ENCODE data around the gene SH3RF3.

Gene SH3RF3

DNA sequence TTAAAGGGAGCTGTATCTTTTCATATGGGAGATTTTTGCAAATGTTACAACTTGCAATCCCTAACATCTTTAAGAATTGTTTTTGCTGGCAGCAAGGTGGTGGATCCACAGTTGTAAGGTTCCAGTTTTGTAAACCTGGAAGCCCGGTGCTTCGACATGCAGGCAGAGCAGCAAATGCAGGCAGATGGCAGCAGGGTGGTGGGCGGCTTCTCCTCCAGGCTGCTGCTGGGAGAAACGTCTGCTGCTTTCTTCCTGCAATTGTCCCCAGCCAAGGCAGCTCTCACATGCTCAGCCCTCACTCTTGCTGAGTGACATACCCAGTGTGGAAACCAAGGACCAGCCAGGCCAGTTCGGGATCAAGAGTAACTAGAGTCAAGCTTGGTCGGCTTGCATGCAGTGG lies 318.8 kb downstream of the SH3RF3 start:
- Histone ChIP-seq H3K23ac (ENCODE audit: low read length) (no peak overlapping the region), H3K9ac (ENCODE audit: low read length) (no peak overlapping the region), H2BK15ac (replicated peaks; ENCODE audit: low read depth) (no peak overlapping the region), H3K4me3 (ENCODE audit: low read length) (no peak overlapping the region), H3K56ac (ENCODE audit: low read length) (no peak overlapping the region), H2AK5ac (ENCODE audit: low read length) (no peak overlapping the region), H3K27ac (ENCODE audit: low read depth, low read length) (no peak overlapping the region), H3K4me1 (ENCODE audit: control insufficient read depth, low read depth, low read length) (no peaks in the 10 kb centered on the region), H3K27me3 (ENCODE audit: insufficient read depth, low read length, poor library complexity) (no peaks in the 10 kb centered on the region), H2BK5ac (ENCODE audit: low read length) (no peak overlapping the region), H4K5ac (ENCODE audit: low read length) (no peak overlapping the region), H3K36me3 (ENCODE audit: control insufficient read depth, insufficient read depth, low read length) (no peaks in the 10 kb centered on the region), H3K79me1 (ENCODE audit: low read length) (no peaks in the 10 kb centered on the region), H2BK120ac (ENCODE audit: low read depth, low read length) (no peak overlapping the region), H3K18ac (ENCODE audit: low read length) (no peak overlapping the region), H3K4me2 (ENCODE audit: low read length) (no peak overlapping the region), H4K8ac (ENCODE audit: low read depth, low read length) (no peak overlapping the region), H3K4ac (ENCODE audit: low read depth, low read length) (no peak overlapping the region), H3K79me2 (ENCODE audit: control insufficient read depth, insufficient read depth, low read length) (no peaks in the 10 kb centered on the region)
- WGBS (ENCODE audit: extremely low coverage, insufficient coverage, low lambda C conversion rate): no CpG with 5 or more reads among the region's 6 CpGs
- DNase-seq: no peak

DNA sequence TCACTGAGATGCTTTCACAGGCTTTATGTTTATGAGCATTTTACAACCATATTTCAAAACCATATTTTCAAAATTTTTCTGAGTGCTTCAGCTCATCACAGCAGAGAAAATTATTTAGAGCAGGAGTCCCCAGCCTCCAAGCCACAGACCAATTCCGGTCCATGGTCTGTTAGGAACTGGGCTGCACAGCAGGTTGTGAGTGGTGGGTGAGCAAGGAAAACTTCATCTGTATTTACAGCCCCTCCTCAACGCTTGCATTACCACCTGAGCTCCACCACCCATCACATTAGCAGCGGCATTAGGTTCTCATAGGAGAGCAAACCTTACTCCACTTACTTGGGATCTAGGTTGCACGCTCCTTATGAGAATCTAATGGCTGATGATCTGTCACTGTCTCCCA lies 319.2 kb downstream of the SH3RF3 start:
- Histone ChIP-seq H3K27ac (ENCODE audit: low read depth, low read length) (no peak overlapping the region), H4K5ac (ENCODE audit: low read length) (no peak overlapping the region), H3K56ac (ENCODE audit: low read length) (no peak overlapping the region), H3K23ac (ENCODE audit: low read length) (no peak overlapping the region), H2AK5ac (ENCODE audit: low read length) (no peak overlapping the region), H3K4ac (ENCODE audit: low read depth, low read length) (no peak overlapping the region), H4K8ac (ENCODE audit: low read depth, low read length) (no peak overlapping the region), H3K4me2 (ENCODE audit: low read length) (no peak overlapping the region), H3K36me3 (ENCODE audit: control insufficient read depth, insufficient read depth, low read length) (no peaks in the 10 kb centered on the region), H2BK5ac (ENCODE audit: low read length) (no peak overlapping the region), H3K4me1 (ENCODE audit: control insufficient read depth, low read depth, low read length) (no peaks in the 10 kb centered on the region), H3K79me2 (ENCODE audit: control insufficient read depth, insufficient read depth, low read length) (no peaks in the 10 kb centered on the region), H2BK15ac (replicated peaks; ENCODE audit: low read depth) (no peak overlapping the region), H3K9ac (ENCODE audit: low read length) (no peak overlapping the region), H3K79me1 (ENCODE audit: low read length) (no peaks in the 10 kb centered on the region), H3K18ac (ENCODE audit: low read length) (no peak overlapping the region), H3K4me3 (ENCODE audit: low read length) (no peak overlapping the region), H2BK120ac (ENCODE audit: low read depth, low read length) (no peak overlapping the region), H3K27me3 (ENCODE audit: insufficient read depth, low read length, poor library complexity) (no peaks in the 10 kb centered on the region)
- no CpG with 5 or more reads among the region's 4 CpGs for WGBS (ENCODE audit: extremely low coverage, insufficient coverage, low lambda C conversion rate)
- DNase-seq: no peak

DNA sequence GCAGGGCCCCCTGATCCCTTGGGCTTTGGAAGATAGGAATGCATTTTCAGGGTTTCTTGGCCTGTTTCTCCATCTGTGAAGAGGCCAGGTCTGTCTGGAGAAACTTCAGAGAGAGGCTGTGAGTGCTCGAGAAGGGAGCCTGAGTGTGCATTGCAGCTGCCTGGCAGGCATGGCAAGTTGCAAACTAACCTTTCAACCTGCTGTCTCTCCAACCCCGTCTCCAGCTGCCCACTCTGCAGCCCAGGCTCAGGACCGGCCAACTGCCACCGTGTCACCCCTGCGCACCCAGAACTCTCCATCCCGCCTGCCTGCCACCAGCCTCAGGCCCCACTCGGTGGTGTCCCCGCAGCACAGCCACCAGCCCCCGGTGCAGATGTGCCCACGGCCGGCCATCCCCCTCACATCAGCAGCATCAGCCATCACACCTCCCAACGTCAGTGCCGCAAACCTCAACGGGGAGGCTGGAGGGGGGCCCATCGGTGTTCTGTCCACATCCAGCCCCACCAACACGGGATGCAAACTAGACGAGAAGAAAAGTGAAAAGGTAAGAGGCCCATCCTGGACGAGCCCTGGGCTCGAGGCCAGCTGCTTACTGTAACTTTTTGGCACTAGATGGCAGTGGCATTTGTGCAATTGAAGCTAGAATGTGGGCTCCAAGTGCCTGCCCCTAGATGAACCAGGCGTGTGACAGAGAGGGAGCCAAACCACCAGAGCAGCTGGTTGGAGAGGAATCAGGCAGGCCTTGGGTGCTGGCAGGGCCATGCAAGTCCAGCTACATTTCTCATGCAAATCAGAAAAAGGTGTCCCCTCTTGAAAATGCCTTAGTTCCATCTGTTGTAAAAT lies 320.2 kb downstream of the SH3RF3 start:
- Histone ChIP-seq H3K4me1 (ENCODE audit: control insufficient read depth, low read depth, low read length) (no peaks in the 10 kb centered on the region), H3K9ac (ENCODE audit: low read length) (no peak overlapping the region), H3K4ac (ENCODE audit: low read depth, low read length) (no peak overlapping the region), H4K8ac (ENCODE audit: low read depth, low read length) (no peak overlapping the region), H2BK120ac (ENCODE audit: low read depth, low read length) (no peak overlapping the region), H3K23ac (ENCODE audit: low read length) (no peak overlapping the region), H2BK5ac (ENCODE audit: low read length) (no peak overlapping the region), H3K18ac (ENCODE audit: low read length) (no peak overlapping the region), H3K27me3 (ENCODE audit: insufficient read depth, low read length, poor library complexity) (no peaks in the 10 kb centered on the region), H2AK5ac (ENCODE audit: low read length) (no peak overlapping the region), H3K79me2 (ENCODE audit: control insufficient read depth, insufficient read depth, low read length) (no peaks in the 10 kb centered on the region), H3K56ac (ENCODE audit: low read length) (no peak overlapping the region), H3K4me3 (ENCODE audit: low read length) (no peak overlapping the region), H3K36me3 (ENCODE audit: control insufficient read depth, insufficient read depth, low read length) (no peaks in the 10 kb centered on the region), H3K27ac (ENCODE audit: low read depth, low read length) (no peak overlapping the region), H3K4me2 (ENCODE audit: low read length) (no peak overlapping the region), H4K5ac (ENCODE audit: low read length) (no peak overlapping the region), H2BK15ac (replicated peaks; ENCODE audit: low read depth) (no peak overlapping the region), H3K79me1 (ENCODE audit: low read length) (no peaks in the 10 kb centered on the region)
- no CpG with 5 or more reads among the region's 20 CpGs for WGBS (ENCODE audit: extremely low coverage, insufficient coverage, low lambda C conversion rate)
- peak; percentile 23 for DNase-seq

DNA sequence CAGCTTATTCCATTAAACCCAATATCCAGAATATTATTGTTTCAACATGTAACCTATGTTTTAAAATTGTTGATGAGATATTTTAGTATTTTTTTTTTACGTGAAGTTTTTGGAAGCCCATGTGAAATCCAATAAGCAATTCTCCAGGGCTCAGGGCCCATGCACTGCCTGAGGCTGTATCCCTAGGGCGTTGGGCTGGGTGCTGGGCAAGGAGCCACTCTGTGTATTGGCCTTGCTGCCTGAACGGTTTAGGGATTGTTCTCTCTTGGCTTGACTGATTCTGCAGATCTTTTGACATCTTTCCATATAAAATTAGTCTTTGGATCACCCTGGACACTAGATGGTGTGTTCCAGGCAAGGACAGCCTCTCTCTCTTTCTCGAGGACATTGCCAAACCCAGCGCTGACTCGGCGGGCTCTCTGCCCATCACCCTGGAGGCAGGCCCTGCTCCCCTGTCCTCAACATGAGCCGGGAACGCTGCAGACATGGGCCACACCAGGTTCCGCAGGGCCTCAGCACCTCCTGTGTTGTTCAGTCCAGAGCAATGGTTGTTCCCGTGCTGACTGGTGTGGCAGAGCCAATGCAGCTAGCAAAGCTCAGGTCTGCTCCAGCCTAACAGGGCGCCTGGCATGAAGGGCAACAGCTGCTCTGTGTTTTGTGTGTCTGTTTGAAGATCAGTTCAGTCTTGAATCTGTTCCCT lies 321.7 kb downstream of the SH3RF3 start:
- Histone ChIP-seq H2BK5ac (ENCODE audit: low read length) (no peak overlapping the region), H2BK15ac (replicated peaks; ENCODE audit: low read depth) (no peak overlapping the region), H3K4me2 (ENCODE audit: low read length) (no peak overlapping the region), H3K18ac (ENCODE audit: low read length) (no peak overlapping the region), H4K8ac (ENCODE audit: low read depth, low read length) (no peak overlapping the region), H3K27me3 (ENCODE audit: insufficient read depth, low read length, poor library complexity) (no peaks in the 10 kb centered on the region), H3K4me1 (ENCODE audit: control insufficient read depth, low read depth, low read length) (no peaks in the 10 kb centered on the region), H3K56ac (ENCODE audit: low read length) (no peak overlapping the region), H2BK120ac (ENCODE audit: low read depth, low read length) (no peak overlapping the region), H3K79me1 (ENCODE audit: low read length) (no peaks in the 10 kb centered on the region), H4K5ac (ENCODE audit: low read length) (no peak overlapping the region), H3K9ac (ENCODE audit: low read length) (no peak overlapping the region), H3K27ac (ENCODE audit: low read depth, low read length) (no peak overlapping the region), H3K4ac (ENCODE audit: low read depth, low read length) (no peak overlapping the region), H3K79me2 (ENCODE audit: control insufficient read depth, insufficient read depth, low read length) (no peaks in the 10 kb centered on the region), H3K36me3 (ENCODE audit: control insufficient read depth, insufficient read depth, low read length) (no peaks in the 10 kb centered on the region), H3K4me3 (ENCODE audit: low read length) (no peak overlapping the region), H3K23ac (ENCODE audit: low read length) (no peak overlapping the region), H2AK5ac (ENCODE audit: low read length) (no peak overlapping the region)
- DNase-seq: no peak
- no CpG with 5 or more reads among the region's 12 CpGs for WGBS (ENCODE audit: extremely low coverage, insufficient coverage, low lambda C conversion rate)

DNA sequence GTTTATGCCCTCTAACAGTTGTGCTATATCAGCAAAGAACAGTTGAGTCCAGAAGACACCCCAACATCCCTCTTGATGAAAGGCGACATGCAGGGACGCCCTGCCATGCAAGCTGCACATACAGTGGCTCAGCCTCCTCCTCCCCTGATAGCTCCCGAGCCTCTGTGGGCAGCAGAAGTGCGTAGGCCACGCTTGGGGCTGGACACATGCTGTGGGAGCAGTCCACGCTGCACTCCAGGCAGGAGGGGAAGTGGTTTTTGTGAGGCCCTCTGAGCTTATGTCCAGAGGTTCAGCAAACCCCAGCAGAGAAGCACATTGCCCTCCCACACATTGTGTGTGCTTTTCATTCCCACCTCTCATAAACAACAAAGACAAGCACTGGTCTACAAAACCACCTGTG lies 322.7 kb downstream of the SH3RF3 start:
- no peaks in the 10 kb centered on the region for H3K36me3 ChIP-seq (ENCODE audit: control insufficient read depth, insufficient read depth, low read length)
- no peak overlapping the region for H3K27ac ChIP-seq (ENCODE audit: low read depth, low read length)
- H3K23ac ChIP-seq (ENCODE audit: low read length): no peak overlapping the region
- no peak overlapping the region for H2BK15ac ChIP-seq (replicated peaks; ENCODE audit: low read depth)
- H3K56ac ChIP-seq (ENCODE audit: low read length): no peak overlapping the region
- no peak overlapping the region for H3K4ac ChIP-seq (ENCODE audit: low read depth, low read length)
- no peak for DNase-seq
- no peak overlapping the region for H3K4me3 ChIP-seq (ENCODE audit: low read length)
- H3K4me1 ChIP-seq (ENCODE audit: control insufficient read depth, low read depth, low read length): no peaks in the 10 kb centered on the region
- no peak overlapping the region for H4K5ac ChIP-seq (ENCODE audit: low read length)
- no peak overlapping the region for H3K9ac ChIP-seq (ENCODE audit: low read length)
- no peak overlapping the region for H2BK120ac ChIP-seq (ENCODE audit: low read depth, low read length)
- no peak overlapping the region for H4K8ac ChIP-seq (ENCODE audit: low read depth, low read length)
- no peaks in the 10 kb centered on the region for H3K79me2 ChIP-seq (ENCODE audit: control insufficient read depth, insufficient read depth, low read length)
- no peaks in the 10 kb centered on the region for H3K27me3 ChIP-seq (ENCODE audit: insufficient read depth, low read length, poor library complexity)
- WGBS (ENCODE audit: extremely low coverage, insufficient coverage, low lambda C conversion rate): no CpG with 5 or more reads among the region's 6 CpGs
- H3K18ac ChIP-seq (ENCODE audit: low read length): no peak overlapping the region
- H3K4me2 ChIP-seq (ENCODE audit: low read length): no peak overlapping the region
- no peaks in the 10 kb centered on the region for H3K79me1 ChIP-seq (ENCODE audit: low read length)
- H2BK5ac ChIP-seq (ENCODE audit: low read length): no peak overlapping the region
- H2AK5ac ChIP-seq (ENCODE audit: low read length): no peak overlapping the region

Measured in mesendoderm (in vitro differentiated cells).